Limb (tissue), 2 donors: Measurements from ENCODE around the gene APOE.
"Not testable (repeated sequence)": the region's sequence is repeated elsewhere in the genome, so short reads cannot be mapped to it uniquely, and the experiment has no call there.

ENCODE experiments used
- DNase-seq, 2 donors: peaks; one replicate each; pipeline ENCODE4 v3.0.0-alpha.2; 2016; ENCODE audit errors: extremely low spot score in 2 of 2

Gene APOE

GRCh38 chr19:44909775-44910174 is 4.2 kb downstream of the APOE start:
- no peak for DNase-seq

- not testable (repeated sequence) for DNase-seq
These were observed 6.3 kb downstream of the APOE start for GRCh38 chr19:44911896-44912295.

GRCh38 chr19:44912854-44913253 is 7.3 kb downstream of the APOE start:
- no peak for DNase-seq

GRCh38 chr19:44913512-44914432 is 8.2 kb downstream of the APOE start:
- DNase-seq = not testable (repeated sequence)

GRCh38 chr19:44914433-44915206 is 9.0 kb downstream of the APOE start, which contains the start of gene APOC1:
Gene APOC1, plus strand, starts transcription at chr19:44914608. Its CDS starts 284 bp downstream, at chr19:44914892.
- DNase-seq = peak; percentile 89 to 94

- DNase-seq = no peak
These were observed 18.7 kb downstream of the APOE start for GRCh38 chr19:44924243-44924725.

GRCh38 chr19:44925114-44925891 is 19.7 kb downstream of the APOE start:
- peak in 1 of 2 donors; percentile 39 for DNase-seq

GRCh38 chr19:44926245-44927077 is 20.9 kb downstream of the APOE start:
- not testable (repeated sequence) for DNase-seq

- DNase-seq = no peak
These were observed 22.1 kb downstream of the APOE start for GRCh38 chr19:44927746-44928145.

GRCh38 chr19:44930088-44930487 is 24.5 kb downstream of the APOE start:
- no peak for DNase-seq

GRCh38 chr19:44931541-44931940 is 25.9 kb downstream of the APOE start:
- no peak for DNase-seq

GRCh38 chr19:44939668-44940067 is 34.1 kb downstream of the APOE start:
- DNase-seq = no peak

- no peak for DNase-seq
These were observed 36.5 kb downstream of the APOE start, which contains the start of gene APOC4 for GRCh38 chr19:44942067-44942571. Gene APOC4, plus strand, starts transcription at chr19:44942237. Its CDS starts 41 bp downstream, at chr19:44942278.

GRCh38 chr19:44943801-44944249 is 38.2 kb downstream of the APOE start:
- no peak for DNase-seq

- DNase-seq = no peak
These were observed 41.5 kb downstream of the APOE start for GRCh38 chr19:44947041-44947581.

GRCh38 chr19:44948237-44948636 is 42.6 kb downstream of the APOE start:
- DNase-seq = no peak

- DNase-seq = no peak
These were observed 43.3 kb downstream of the APOE start for GRCh38 chr19:44948763-44949374.

GRCh38 chr19:44949550-44949949 is 44.0 kb downstream of the APOE start:
- no peak for DNase-seq
